HL-60 (cell line): Measurements from ENCODE around the gene RSU1.

Experiments used
- CTCF ChIP-seq: IDR thresholded peaks from one replicate; pipeline ENCODE4 v1.5.1; 2011; ENCODE audit warnings: low read length, control low read depth, inconsistent platforms; ENCODE audit not compliant: insufficient read depth
- GABPA ChIP-seq: IDR thresholded peaks from 2 replicates; pipeline ENCODE4 v1.6.1; 2012; ENCODE audit warnings: low read depth
- POLR2AphosphoS5 ChIP-seq: IDR thresholded peaks from 2 replicates; pipeline ENCODE4 v1.6.1; 2012; ENCODE audit warnings: low read depth
- TF ChIP-seq, protein P1 (sequence below): IDR thresholded peaks from 2 replicates; pipeline ENCODE4 v1.6.1; 2012; ENCODE audit warnings: low read depth; ENCODE audit not compliant: insufficient replicate concordance

DNA sequence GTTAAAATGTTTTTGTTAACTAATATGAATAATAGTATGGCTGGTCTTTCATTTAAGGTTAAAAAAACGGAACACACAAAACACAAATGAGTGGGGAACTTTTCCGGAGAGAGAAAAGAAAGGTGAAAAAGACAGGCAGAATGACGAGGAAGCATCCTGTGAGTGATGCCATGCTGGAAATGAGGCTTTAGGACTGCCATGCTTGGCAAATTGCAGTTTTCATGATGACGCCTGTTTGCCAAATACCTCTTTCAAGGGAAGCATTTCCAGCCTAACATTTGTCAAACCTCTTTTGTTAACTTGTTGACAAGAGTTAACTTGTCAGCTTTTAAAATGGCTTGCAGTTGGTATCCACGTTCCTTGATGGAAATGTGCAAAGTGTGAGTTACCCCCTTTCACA, 127.5 kb downstream of the RSU1 start:
- no peak for TF ChIP-seq CTCF
- no peak for TF ChIP-seq POLR2AphosphoS5
- TF ChIP-seq, protein P1, sequence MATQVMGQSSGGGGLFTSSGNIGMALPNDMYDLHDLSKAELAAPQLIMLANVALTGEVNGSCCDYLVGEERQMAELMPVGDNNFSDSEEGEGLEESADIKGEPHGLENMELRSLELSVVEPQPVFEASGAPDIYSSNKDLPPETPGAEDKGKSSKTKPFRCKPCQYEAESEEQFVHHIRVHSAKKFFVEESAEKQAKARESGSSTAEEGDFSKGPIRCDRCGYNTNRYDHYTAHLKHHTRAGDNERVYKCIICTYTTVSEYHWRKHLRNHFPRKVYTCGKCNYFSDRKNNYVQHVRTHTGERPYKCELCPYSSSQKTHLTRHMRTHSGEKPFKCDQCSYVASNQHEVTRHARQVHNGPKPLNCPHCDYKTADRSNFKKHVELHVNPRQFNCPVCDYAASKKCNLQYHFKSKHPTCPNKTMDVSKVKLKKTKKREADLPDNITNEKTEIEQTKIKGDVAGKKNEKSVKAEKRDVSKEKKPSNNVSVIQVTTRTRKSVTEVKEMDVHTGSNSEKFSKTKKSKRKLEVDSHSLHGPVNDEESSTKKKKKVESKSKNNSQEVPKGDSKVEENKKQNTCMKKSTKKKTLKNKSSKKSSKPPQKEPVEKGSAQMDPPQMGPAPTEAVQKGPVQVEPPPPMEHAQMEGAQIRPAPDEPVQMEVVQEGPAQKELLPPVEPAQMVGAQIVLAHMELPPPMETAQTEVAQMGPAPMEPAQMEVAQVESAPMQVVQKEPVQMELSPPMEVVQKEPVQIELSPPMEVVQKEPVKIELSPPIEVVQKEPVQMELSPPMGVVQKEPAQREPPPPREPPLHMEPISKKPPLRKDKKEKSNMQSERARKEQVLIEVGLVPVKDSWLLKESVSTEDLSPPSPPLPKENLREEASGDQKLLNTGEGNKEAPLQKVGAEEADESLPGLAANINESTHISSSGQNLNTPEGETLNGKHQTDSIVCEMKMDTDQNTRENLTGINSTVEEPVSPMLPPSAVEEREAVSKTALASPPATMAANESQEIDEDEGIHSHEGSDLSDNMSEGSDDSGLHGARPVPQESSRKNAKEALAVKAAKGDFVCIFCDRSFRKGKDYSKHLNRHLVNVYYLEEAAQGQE: no peak
- no peak for TF ChIP-seq GABPA
